ENCODE data around the gene CIAO2B. TPM values are rescaled to one million over a fixed set of nuclear protein-coding genes. Genes with fewer than 3 reads are reported as not detected.

CIAO2B gene
- total RNA-seq, 1 experiment from 2014 or later: 119 TPM

DNA sequence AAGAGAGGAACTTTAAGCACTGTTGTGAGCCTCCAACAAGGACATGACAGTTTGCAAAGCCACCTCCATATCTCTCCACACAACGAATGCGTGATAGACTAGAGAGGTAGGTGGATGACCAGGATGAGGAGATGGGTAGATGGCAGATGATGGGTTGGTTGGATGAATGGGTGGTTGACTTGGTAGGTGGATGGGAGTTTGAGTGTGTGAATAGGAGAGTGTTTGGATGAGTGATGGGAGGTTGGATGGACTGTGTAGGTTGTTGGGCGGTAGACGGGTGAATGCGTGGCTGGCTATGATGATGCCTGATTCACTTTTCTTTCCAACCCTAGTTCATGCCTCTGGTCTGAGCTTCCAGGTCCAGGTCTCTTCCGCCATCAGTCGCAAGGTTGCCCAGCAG is 19.7 kb downstream of the CIAO2B start:
- Mint-ChIP-seq H3K4me1 (ENCODE audit: low read depth, unreplicated experiment) (no peaks in the 10 kb centered on the region), H3K36me3 (ENCODE audit: insufficient read depth, unreplicated experiment) (no peaks in the 10 kb centered on the region), H3K9me3 (ENCODE audit: unreplicated experiment) (no peaks in the 10 kb centered on the region), H3K27me3 (ENCODE audit: insufficient read depth, unreplicated experiment) (no peaks in the 10 kb centered on the region), H3K27ac (ENCODE audit: unreplicated experiment) (no peak overlapping the region), H3K4me3 (ENCODE audit: unreplicated experiment) (no peak overlapping the region)
- H3K27me3 ChIP-seq (replicated peaks; ENCODE audit: control insufficient read depth, insufficient read depth, low read length): no peaks in the 10 kb centered on the region
- ChIA-PET CTCF (no interaction called here), POLR2A (no interaction called here)
- H3K4me3 ChIP-seq (ENCODE audit: low read depth, low read length): no peak overlapping the region
- TF ChIP-seq, protein P1, sequence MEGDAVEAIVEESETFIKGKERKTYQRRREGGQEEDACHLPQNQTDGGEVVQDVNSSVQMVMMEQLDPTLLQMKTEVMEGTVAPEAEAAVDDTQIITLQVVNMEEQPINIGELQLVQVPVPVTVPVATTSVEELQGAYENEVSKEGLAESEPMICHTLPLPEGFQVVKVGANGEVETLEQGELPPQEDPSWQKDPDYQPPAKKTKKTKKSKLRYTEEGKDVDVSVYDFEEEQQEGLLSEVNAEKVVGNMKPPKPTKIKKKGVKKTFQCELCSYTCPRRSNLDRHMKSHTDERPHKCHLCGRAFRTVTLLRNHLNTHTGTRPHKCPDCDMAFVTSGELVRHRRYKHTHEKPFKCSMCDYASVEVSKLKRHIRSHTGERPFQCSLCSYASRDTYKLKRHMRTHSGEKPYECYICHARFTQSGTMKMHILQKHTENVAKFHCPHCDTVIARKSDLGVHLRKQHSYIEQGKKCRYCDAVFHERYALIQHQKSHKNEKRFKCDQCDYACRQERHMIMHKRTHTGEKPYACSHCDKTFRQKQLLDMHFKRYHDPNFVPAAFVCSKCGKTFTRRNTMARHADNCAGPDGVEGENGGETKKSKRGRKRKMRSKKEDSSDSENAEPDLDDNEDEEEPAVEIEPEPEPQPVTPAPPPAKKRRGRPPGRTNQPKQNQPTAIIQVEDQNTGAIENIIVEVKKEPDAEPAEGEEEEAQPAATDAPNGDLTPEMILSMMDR (IDR thresholded peaks at IDR 0.05; ENCODE audit: insufficient read depth in 1 of 2, low read depth in 1 of 2, low read length in 1 of 2, severe bottlenecking in 1 of 2, unreplicated experiment in 1 of 2): no peak
- DNase-seq: no peak
- H3K4me1 ChIP-seq: 0 out of 2 replicates have a peak, but pooled peaks cover 5% of the 10 kb centered on the region
- no peaks in the 10 kb centered on the region for H3K9me3 ChIP-seq
- intact Hi-C loops (cut with micrococcal nuclease; ENCODE audit: unreplicated experiment): no loop called here
- H3K36me3 ChIP-seq (ENCODE audit: control insufficient read depth, insufficient read depth, low read length): no peaks in the 10 kb centered on the region
- BruUV-seq (replicated peaks): no TSS peak

GRCh38 chr16:66913711-66914110 is 20.5 kb downstream of the CIAO2B start:
- no peaks in the 10 kb centered on the region for H3K36me3 ChIP-seq (ENCODE audit: control insufficient read depth, insufficient read depth, low read length)
- H3K4me1 ChIP-seq: 0 out of 2 replicates have a peak, but pooled peaks cover 5% of the 10 kb centered on the region
- H3K27me3 ChIP-seq (replicated peaks; ENCODE audit: control insufficient read depth, insufficient read depth, low read length): no peaks in the 10 kb centered on the region
- Mint-ChIP-seq H3K4me1 (ENCODE audit: low read depth, unreplicated experiment) (no peaks in the 10 kb centered on the region), H3K27me3 (ENCODE audit: insufficient read depth, unreplicated experiment) (no peaks in the 10 kb centered on the region), H3K4me3 (ENCODE audit: unreplicated experiment) (no peak overlapping the region), H3K9me3 (ENCODE audit: unreplicated experiment) (no peaks in the 10 kb centered on the region), H3K27ac (ENCODE audit: unreplicated experiment) (no peak overlapping the region), H3K36me3 (ENCODE audit: insufficient read depth, unreplicated experiment) (no peaks in the 10 kb centered on the region)
- TF ChIP-seq, protein P1 (IDR thresholded peaks at IDR 0.05; ENCODE audit: insufficient read depth in 1 of 2, low read depth in 1 of 2, low read length in 1 of 2, severe bottlenecking in 1 of 2, unreplicated experiment in 1 of 2): no peak
- H3K9me3 ChIP-seq: no peaks in the 10 kb centered on the region
- CTCF ChIA-PET: no interaction called here
- BruUV-seq (replicated peaks): no TSS peak
- DNase-seq: no peak
- H3K4me3 ChIP-seq (ENCODE audit: low read depth, low read length): no peak overlapping the region
- intact Hi-C loops (cut with micrococcal nuclease; ENCODE audit: unreplicated experiment): no loop called here
- POLR2A ChIA-PET: no interaction called here

GRCh38 chr16:66913081-66913480 is 21.1 kb downstream of the CIAO2B start:
- no peaks in the 10 kb centered on the region for H3K9me3 ChIP-seq
- no peak for DNase-seq
- Mint-ChIP-seq H3K27me3 (ENCODE audit: insufficient read depth, unreplicated experiment) (no peaks in the 10 kb centered on the region), H3K27ac (ENCODE audit: unreplicated experiment) (no peak overlapping the region), H3K4me1 (ENCODE audit: low read depth, unreplicated experiment) (no peaks in the 10 kb centered on the region), H3K9me3 (ENCODE audit: unreplicated experiment) (no peaks in the 10 kb centered on the region), H3K4me3 (ENCODE audit: unreplicated experiment) (no peak overlapping the region), H3K36me3 (ENCODE audit: insufficient read depth, unreplicated experiment) (no peaks in the 10 kb centered on the region)
- CTCF ChIA-PET: interaction anchor here (0.6 to 0.7 kb wide), 2 partner anchors 18 to 397 kb away, joined by 3 to 4 read pairs; no protein-coding TSS in a partner anchor
- TF ChIP-seq, protein P1 (IDR thresholded peaks at IDR 0.05; ENCODE audit: insufficient read depth in 1 of 2, low read depth in 1 of 2, low read length in 1 of 2, severe bottlenecking in 1 of 2, unreplicated experiment in 1 of 2): no peak
- intact Hi-C loops (cut with micrococcal nuclease; ENCODE audit: unreplicated experiment): no loop called here
- H3K27me3 ChIP-seq (replicated peaks; ENCODE audit: control insufficient read depth, insufficient read depth, low read length): no peaks in the 10 kb centered on the region
- 0 out of 2 replicates have a peak, but pooled peaks cover 5% of the 10 kb centered on the region for H3K4me1 ChIP-seq
- no peaks in the 10 kb centered on the region for H3K36me3 ChIP-seq (ENCODE audit: control insufficient read depth, insufficient read depth, low read length)
- POLR2A ChIA-PET: interaction anchor here (0.5 kb wide), 1 partner anchor 18 kb away, joined by 3 read pairs; no protein-coding TSS in a partner anchor
- no TSS peak for BruUV-seq (replicated peaks)
- no peak overlapping the region for H3K4me3 ChIP-seq (ENCODE audit: low read depth, low read length)

Data from Caco-2 (cell line).